H1 (cell line): ENCODE measurements around the gene GPATCH4. TPM values are rescaled to one million over a fixed set of nuclear protein-coding genes. Genes with fewer than 3 reads are reported as not detected.
A peak's percentile ranks its signal among the peaks of the same experiment; 100 is the strongest.

ENCODE experiments used
- CTCF ChIA-PET: fragments of 300-600 bp; sonication (Branson Sonifier 250); formaldehyde crosslinking; loops from one replicate; lab custom pipeline; 2021; ENCODE audit not compliant: partially characterized antibody; lab: Charles Lee
- POLR2A ChIA-PET: fragments of 300-600 bp; sonication (Branson Sonifier 250); formaldehyde crosslinking; loops from one replicate; lab custom pipeline; 2021; ENCODE audit warnings: inconsistent platforms; ENCODE audit not compliant: partially characterized antibody; lab: Charles Lee
- DNase-seq, 2 experiments: peaks; one replicate each; pipeline versions ENCODE4 v3.0.0 to v3.0.0-alpha.2; 2010 to 2022; ENCODE audit warnings: low spot score in 2 of 2, low read depth in 1 of 2, mixed read lengths in 1 of 2
- FAIRE-seq: peaks from 2 replicates; lab custom pipeline; 2011; peaks lifted over from hg19 to GRCh38; lab: Jason Lieb, UNC
- H2AFZ ChIP-seq: 2 replicates; pipeline ENCODE4 v1.8.1; 2012; ENCODE audit warnings: low read length, inconsistent platforms
- H2AK5ac ChIP-seq: 2 replicates; pipeline ENCODE4 v1.6.1; 2013; ENCODE audit warnings: low read depth, low read length
- H2BK120ac ChIP-seq: replicated peaks from 2 replicates; pipeline ENCODE3; 2013; ENCODE audit warnings: low read depth, low read length, inconsistent platforms
- H2BK12ac ChIP-seq: 2 replicates; pipeline ENCODE4 v1.6.1; 2013; ENCODE audit warnings: low read depth, low read length
- H2BK15ac ChIP-seq: 2 replicates; pipeline ENCODE4 v1.6.1; 2013; ENCODE audit warnings: low read length
- H2BK20ac ChIP-seq: 2 replicates; pipeline ENCODE4 v1.6.1; 2013; ENCODE audit warnings: low read length
- H2BK5ac ChIP-seq: 2 replicates; pipeline ENCODE4 v1.6.1; 2013; ENCODE audit warnings: low read depth, low read length
- H3K14ac ChIP-seq: 2 replicates; pipeline ENCODE4 v1.6.1; 2013; ENCODE audit warnings: inconsistent platforms; ENCODE audit not compliant: insufficient read length
- H3K18ac ChIP-seq: 2 replicates; pipeline ENCODE4 v1.6.1; 2013; ENCODE audit warnings: low read length; ENCODE audit errors: extremely low read depth
- H3K23ac ChIP-seq: 2 replicates; pipeline ENCODE4 v1.6.1; 2013; ENCODE audit warnings: inconsistent platforms; ENCODE audit not compliant: insufficient read length
- H3K23me2 ChIP-seq: 2 replicates; pipeline ENCODE4 v1.6.1; 2013; ENCODE audit warnings: low read depth, low read length
- H3K27ac ChIP-seq: 2 replicates; pipeline ENCODE4 v1.6.1; 2011; ENCODE audit warnings: low read depth, low read length, inconsistent platforms
- H3K27me3 ChIP-seq, 4 experiments: replicated peaks in 1 of 4; 1 replicate in 1 of 4; 2 replicates in 3 of 4; pipeline versions ENCODE4 v1.6.1 to v1.8.1; 2011 to 2013; ENCODE audit warnings: low read length in 3 of 4, mild to moderate bottlenecking in 3 of 4, inconsistent platforms in 2 of 4, mixed read lengths in 2 of 4, moderate library complexity in 1 of 4; ENCODE audit not compliant: control insufficient read depth in 3 of 4, insufficient read depth in 3 of 4; ENCODE audit errors: extremely low read depth in 1 of 4
- H3K36me3 ChIP-seq, 4 experiments: 2 replicates each; pipeline versions ENCODE4 v1.6.1 to v1.8.1; 2011 to 2013; ENCODE audit warnings: mild to moderate bottlenecking in 4 of 4, low read length in 3 of 4, moderate library complexity in 2 of 4, control low read depth in 1 of 4, inconsistent platforms in 1 of 4; ENCODE audit not compliant: insufficient read depth in 4 of 4, control insufficient read depth in 2 of 4
- H3K4ac ChIP-seq: replicated peaks from 2 replicates; pipeline ENCODE3; 2013; ENCODE audit warnings: low read length, low read depth, mixed read lengths, inconsistent platforms; ENCODE audit not compliant: insufficient read length
- H3K4me1 ChIP-seq, 4 experiments: replicated peaks in 1 of 4; 1 replicate in 1 of 4; 2 replicates in 3 of 4; pipeline versions ENCODE4 v1.6.1 to v1.8.1; 2011 to 2013; ENCODE audit warnings: low read length in 3 of 4, inconsistent platforms in 2 of 4, mixed read lengths in 1 of 4; ENCODE audit not compliant: insufficient read depth in 4 of 4, control insufficient read depth in 3 of 4
- H3K4me2 ChIP-seq, 2 experiments: 2 replicates each; pipeline versions ENCODE4 v1.6.1 to v1.8.1; 2011 to 2013; ENCODE audit warnings: low read depth in 2 of 2, low read length in 2 of 2, control low read depth in 1 of 2, inconsistent platforms in 1 of 2, mild to moderate bottlenecking in 1 of 2; ENCODE audit not compliant: insufficient read depth in 1 of 2
- H3K4me3 ChIP-seq, 4 experiments: fragments of 200-600, 300-600 bp in 1 of 4; sonication (generic), shearing (Covaris generic), sonication (Bioruptor Twin) in 1 of 4; 2 replicates each; pipeline versions ENCODE4 v1.5.1 to v1.8.1; 2011 to 2016; ENCODE audit warnings: low read length in 4 of 4, low read depth in 3 of 4, control low read depth in 2 of 4, inconsistent platforms in 2 of 4, mild to moderate bottlenecking in 2 of 4, mixed read lengths in 1 of 4, moderate library complexity in 1 of 4; ENCODE audit not compliant: insufficient read depth in 2 of 4; ENCODE audit errors: extremely low read depth in 1 of 4
- H3K56ac ChIP-seq: replicated peaks from 2 replicates; pipeline ENCODE3; 2013; ENCODE audit warnings: low read depth, mild to moderate bottlenecking, mixed read lengths, low read length, inconsistent platforms; ENCODE audit not compliant: insufficient read length
- H3K79me1 ChIP-seq: 2 replicates; pipeline ENCODE4 v1.6.1; 2013; ENCODE audit warnings: low read depth, low read length, control low read depth
- H3K79me2 ChIP-seq, 2 experiments: 2 replicates each; pipeline versions ENCODE4 v1.6.1 to v1.8.1; 2012 to 2013; ENCODE audit warnings: low read length in 2 of 2, mild to moderate bottlenecking in 2 of 2, inconsistent platforms in 1 of 2; ENCODE audit not compliant: insufficient read depth in 2 of 2, control insufficient read depth in 1 of 2
- H3K9ac ChIP-seq, 4 experiments: replicated peaks in 1 of 4; 1 replicate in 1 of 4; 2 replicates in 3 of 4; pipeline versions ENCODE4 v1.6.1 to v1.8.1; 2011 to 2013; ENCODE audit warnings: low read depth in 3 of 4, low read length in 3 of 4, control low read depth in 2 of 4, mild to moderate bottlenecking in 2 of 4, moderate library complexity in 2 of 4, inconsistent platforms in 1 of 4; ENCODE audit errors: extremely low read depth in 1 of 4
- H3K9me3 ChIP-seq, 2 experiments: 2 replicates each; pipeline versions ENCODE4 v1.6.1 to v1.8.1; 2012 to 2013; ENCODE audit warnings: mild to moderate bottlenecking in 2 of 2, moderate library complexity in 2 of 2, control low read depth in 1 of 2, inconsistent platforms in 1 of 2, low read depth in 1 of 2, low read length in 1 of 2, mixed read lengths in 1 of 2; ENCODE audit not compliant: insufficient read depth in 2 of 2
- H4K20me1 ChIP-seq, 2 experiments: replicated peaks in 1 of 2; 2 replicates each; pipeline versions ENCODE3 to v1.8.1; 2011 to 2013; ENCODE audit warnings: inconsistent platforms in 2 of 2, low read length in 2 of 2, mild to moderate bottlenecking in 1 of 2; ENCODE audit not compliant: insufficient read depth in 2 of 2, control insufficient read depth in 1 of 2
- H4K5ac ChIP-seq: 2 replicates; pipeline ENCODE4 v1.6.1; 2013; ENCODE audit warnings: low read length, low read depth, mixed read lengths, inconsistent platforms; ENCODE audit not compliant: insufficient read length
- H4K8ac ChIP-seq: 2 replicates; pipeline ENCODE4 v1.8.0; 2013; ENCODE audit warnings: mild to moderate bottlenecking, moderate library complexity, low read length, inconsistent platforms; ENCODE audit not compliant: insufficient read depth; ENCODE audit errors: extremely low read depth
- H4K91ac ChIP-seq: replicated peaks from 2 replicates; pipeline ENCODE3; 2013; ENCODE audit warnings: low read length, mixed read lengths, inconsistent platforms; ENCODE audit not compliant: insufficient read length
- WGBS, 2 experiments: shearing (Covaris generic) in 1 of 2; methylation state at CpG; one replicate each; pipeline versions ENCODE4 v1.1.6 to v1.1.7; 2013 to 2015; ENCODE audit warnings: low lambda C conversion rate in 2 of 2, mixed read lengths in 2 of 2, inconsistent platforms in 1 of 2, low coverage in 1 of 2, missing lambda C conversion rate in 1 of 2; ENCODE audit not compliant: insufficient replicate concordance in 2 of 2, insufficient coverage in 1 of 2, insufficient read length in 1 of 2; ENCODE audit errors: extremely low coverage in 1 of 2, missing lambda C conversion rate in 1 of 2; 5-methylcytosine and 5-hydroxymethylcytosine counted together
- polyA plus RNA-seq, 7 experiments: library from polyadenylated mRNA; depleted of rRNA in 3 of 7; stranded (reverse) in 5 of 7; unstranded in 2 of 7; fragments of >200 nt in 5 of 7; fragments of 200-250 nt in 2 of 7; gene quantifications; 1 replicate in 5 of 7; 2 replicates in 1 of 7; 4 replicates in 1 of 7; pipeline versions ENCODE4 v1.2.1 to v1.2.3, GENCODE V29; 2011 to 2013; ENCODE audit warnings: missing spikeins in 2 of 7, mixed read lengths in 2 of 7
- total RNA-seq: library from RNA; stranded (reverse); fragmentation: NEBNext Ultra II Directional; extraction: Animal tissue kit (Norgen Biotek cat#: 25700); gene quantifications from 2 replicates; pipeline ENCODE4 v1.2.1, GENCODE V29; 2021

The GPATCH4 gene
- total and polyA plus RNA-seq, 2 of the 8 experiments (the other 6 are each of a cell fraction or from before 2014, with no cell fraction given): 20.5 to 47.9 TPM

- Histone ChIP-seq H3K27me3 (peaks cover 7 to 53% (median 38%) of the 10 kb centered on the region in 4 experiments), H3K79me2 (no peaks in the 10 kb centered on the region)
- CTCF ChIA-PET: interaction anchor here (0.6 to 43.0 kb wide), 7 partner anchors 13 to 147 kb away, joined by 3 to 868 read pairs (median 14); partner anchors contain the start of genes HAPLN2, MEF2D, NAXE and NES
Measured at GRCh38 chr1:156647351-156647750, 46.1 kb upstream of the GPATCH4 start.

More at GRCh38 chr1:156647351-156647750, 46.1 kb upstream of the GPATCH4 start:
- Histone ChIP-seq H3K4me2 (peak overlapping the region in 1 of 2 experiments; percentile 65; a peak in 2 of 4 replicates), H3K36me3 (no peaks in the 10 kb centered on the region), H3K27ac (no peak overlapping the region), H3K4ac (no peak overlapping the region), H2BK20ac (no peak overlapping the region), H3K4me3 (no peak overlapping the region), H2BK5ac (no peak overlapping the region), H3K23ac (no peak overlapping the region), H3K56ac (no peak overlapping the region), H4K5ac (no peak overlapping the region), H4K8ac (no peak overlapping the region), H2BK12ac (no peak overlapping the region), H2BK15ac (no peak overlapping the region), H3K79me1 (no peaks in the 10 kb centered on the region), H3K14ac (no peak overlapping the region), H3K23me2 (peaks cover 4% of the 10 kb centered on the region; the same call in 1 of the 2 replicates), H2AFZ (no peak overlapping the region), H4K91ac (no peak overlapping the region), H4K20me1 (peaks cover 0 to 6% of the 10 kb centered on the region in 2 experiments), H3K18ac (no peak overlapping the region), H2AK5ac (no peak overlapping the region; the same call in 1 of the 2 replicates), H2BK120ac (no peak overlapping the region), H3K4me1 (peaks cover 7 to 13% (median 9%) of the 10 kb centered on the region in 4 experiments), H3K9ac (no peak overlapping the region), H3K9me3 (no peaks in the 10 kb centered on the region)
- 93% methylated on average over 10 of the region's 10 CpGs; no CpG with 5 or more reads in 1 of the 2 experiments for WGBS, 2 experiments
- FAIRE-seq (no peak), DNase-seq (no peak)
- POLR2A ChIA-PET: interaction anchor here (2.3 to 4.5 kb wide), 2 partner anchors 20 to 45 kb away, joined by 5 to 15 read pairs; no protein-coding TSS in a partner anchor
